GM12878 (cell line): ENCODE data around the gene ACOX1.

ENCODE experiments used
- ASH2L ChIP-seq: fragments of 300-600, 200-600 bp; sonication (generic); IDR thresholded peaks from 2 replicates; pipeline ENCODE4 v1.6.1; 2017; ENCODE audit warnings: low read depth, mild to moderate bottlenecking, borderline replicate concordance
- CTCF ChIP-seq, 3 experiments: IDR thresholded peaks in 2 of 3; conservative IDR thresholded peaks in 1 of 3; 2 replicates each; pipeline ENCODE4 v1.5.1; 2011; ENCODE audit warnings: low read depth in 3 of 3, low read length in 3 of 3, mild to moderate bottlenecking in 3 of 3, control low read depth in 2 of 3, moderate library complexity in 2 of 3, inconsistent platforms in 1 of 3, mixed read lengths in 1 of 3; ENCODE audit not compliant: control insufficient read depth in 2 of 3, insufficient read depth in 1 of 3; ENCODE audit errors: extremely low read depth in 1 of 3
- EZH2 ChIP-seq: IDR thresholded peaks from 2 replicates; pipeline ENCODE4 v1.6.1; 2012; ENCODE audit warnings: low read depth, mild to moderate bottlenecking, control low read depth, inconsistent platforms, low read length, borderline replicate concordance; ENCODE audit not compliant: control insufficient read depth
- POLR2A ChIP-seq: IDR thresholded peaks from 2 replicates; pipeline ENCODE4 v1.6.1; 2011; ENCODE audit warnings: low read depth, mild to moderate bottlenecking, low read length
- POLR2AphosphoS2 ChIP-seq: IDR thresholded peaks from 2 replicates; pipeline ENCODE4 v1.6.1; 2011; ENCODE audit warnings: low read depth, mild to moderate bottlenecking, low read length, improper control_type of control experiment, moderate library complexity
- POLR2AphosphoS5 ChIP-seq: IDR thresholded peaks from 2 replicates; pipeline ENCODE4 v1.6.1; 2011; ENCODE audit warnings: mild to moderate bottlenecking, low read length, inconsistent platforms
- RCOR1 ChIP-seq: conservative IDR thresholded peaks from 2 replicates; pipeline ENCODE4 v1.6.1; 2012; ENCODE audit warnings: low read depth, low read length, improper control_type of control experiment
- SMC3 ChIP-seq: IDR thresholded peaks from 2 replicates; pipeline ENCODE4 v1.6.1; 2011; ENCODE audit warnings: low read length, improper control_type of control experiment, borderline replicate concordance
- SP1 ChIP-seq: IDR thresholded peaks from one replicate; pipeline ENCODE4 v1.6.1; 2011; ENCODE audit warnings: low read depth, low read length

- TF ChIP-seq POLR2AphosphoS5 = no peak
- no peak for TF ChIP-seq EZH2
- no peak for TF ChIP-seq SP1
- TF ChIP-seq CTCF (IDR thresholded peaks at IDR 0.05 in 2 of 3, conservative IDR thresholded peaks at IDR 0.05 in 1 of 3; ENCODE audit: control insufficient read depth in 2 of 3, extremely low read depth in 1 of 3, insufficient read depth in 1 of 3, low read depth in 3 of 3, low read length in 3 of 3) = no peak
- no peak for TF ChIP-seq RCOR1
- TF ChIP-seq ASH2L = no peak
- no peak for TF ChIP-seq POLR2AphosphoS2
- TF ChIP-seq SMC3 = no peak
- no peak for TF ChIP-seq POLR2A
These were observed 19.7 kb downstream of the ACOX1 start for GRCh38 chr17:75959051-75959838.
